Neural crest cell (in vitro differentiated cells): Measurements from ENCODE around the gene DGKD. TPM values are rescaled to one million over a fixed set of nuclear protein-coding genes. Genes with fewer than 3 reads are reported as not detected.

ENCODE experiments used
- DNase-seq: peaks from one replicate; pipeline ENCODE4 v3.0.0; 2021; ENCODE audit warnings: low read depth, mixed read lengths, low spot score
- H3K27ac Mint-ChIP-seq: one replicate; pipeline ENCODE4 v1.8.0; 2021; ENCODE audit warnings: mild to moderate bottlenecking, mixed read lengths; ENCODE audit not compliant: unreplicated experiment
- H3K27me3 Mint-ChIP-seq: 2 replicates; pipeline ENCODE4 v1.8.0; 2021; ENCODE audit warnings: low read depth, mild to moderate bottlenecking, mixed read lengths
- H3K36me3 Mint-ChIP-seq: 2 replicates; pipeline ENCODE4 v1.8.0; 2021; ENCODE audit warnings: low read depth, mild to moderate bottlenecking, mixed read lengths
- H3K4me1 Mint-ChIP-seq: 2 replicates; pipeline ENCODE4 v1.8.0; 2021; ENCODE audit warnings: mixed read lengths
- H3K4me3 Mint-ChIP-seq: one replicate; pipeline ENCODE4 v1.8.0; 2021; ENCODE audit warnings: mild to moderate bottlenecking, mixed read lengths
- H3K9me3 Mint-ChIP-seq: 2 replicates; pipeline ENCODE4 v1.8.0; 2021; ENCODE audit warnings: mixed read lengths
- CTCF ChIP-seq: fragments of 200-600 bp; sonication (generic); conservative IDR thresholded peaks from 2 replicates; pipeline ENCODE4 v1.5.0; 2021; ENCODE audit warnings: antibody characterized with exemption, mild to moderate bottlenecking
- total RNA-seq: library from RNA; stranded (reverse); gene quantifications from 2 replicates; pipeline ENCODE4 v1.2.1, GENCODE V29; 2021

DGKD gene
- total RNA-seq, 1 donor from 2014 or later = 48.7 TPM

- no peaks in the 10 kb centered on the region for H3K9me3 Mint-ChIP-seq
- H3K4me3 Mint-ChIP-seq = no peak overlapping the region
- TF ChIP-seq CTCF = no peak
- H3K36me3 Mint-ChIP-seq = peaks cover 2% of the 10 kb centered on the region
- no peaks in the 10 kb centered on the region for H3K27me3 Mint-ChIP-seq
- no peak for DNase-seq
- H3K4me1 Mint-ChIP-seq = no peaks in the 10 kb centered on the region
- H3K27ac Mint-ChIP-seq = no peak overlapping the region
Measured at GRCh38 chr2:233460726-233461441, 106.6 kb downstream of the DGKD start.

- H3K27me3 Mint-ChIP-seq = no peaks in the 10 kb centered on the region
- H3K27ac Mint-ChIP-seq = peak overlapping the region; percentile 27
- no peaks in the 10 kb centered on the region for H3K4me1 Mint-ChIP-seq
- peaks cover 2% of the 10 kb centered on the region for H3K36me3 Mint-ChIP-seq
- no peak for DNase-seq
- no peak for TF ChIP-seq CTCF
- no peak overlapping the region for H3K4me3 Mint-ChIP-seq
- H3K9me3 Mint-ChIP-seq = no peaks in the 10 kb centered on the region
Measured at GRCh38 chr2:233461481-233461891, 107.2 kb downstream of the DGKD start.

- Mint-ChIP-seq H3K9me3 (no peaks in the 10 kb centered on the region), H3K4me1 (no peaks in the 10 kb centered on the region), H3K27me3 (no peaks in the 10 kb centered on the region), H3K27ac (no peak overlapping the region), H3K36me3 (peaks cover 2% of the 10 kb centered on the region), H3K4me3 (no peak overlapping the region)
- DNase-seq = no peak
- TF ChIP-seq CTCF = no peak
Measured at GRCh38 chr2:233462202-233462785, 108.0 kb downstream of the DGKD start.

- peaks cover 2% of the 10 kb centered on the region for H3K36me3 Mint-ChIP-seq
- no peak for DNase-seq
- TF ChIP-seq CTCF = no peak
- no peaks in the 10 kb centered on the region for H3K4me1 Mint-ChIP-seq
- no peak overlapping the region for H3K27ac Mint-ChIP-seq
- no peaks in the 10 kb centered on the region for H3K27me3 Mint-ChIP-seq
- no peaks in the 10 kb centered on the region for H3K9me3 Mint-ChIP-seq
- H3K4me3 Mint-ChIP-seq = no peak overlapping the region
Measured at GRCh38 chr2:233462826-233463470, 108.7 kb downstream of the DGKD start.

- no peaks in the 10 kb centered on the region for H3K9me3 Mint-ChIP-seq
- no peaks in the 10 kb centered on the region for H3K4me1 Mint-ChIP-seq
- H3K4me3 Mint-ChIP-seq = no peak overlapping the region
- no peak for DNase-seq
- peak overlapping the region; percentile 24 for H3K27ac Mint-ChIP-seq
- H3K27me3 Mint-ChIP-seq = no peaks in the 10 kb centered on the region
- peaks cover 2% of the 10 kb centered on the region for H3K36me3 Mint-ChIP-seq
- TF ChIP-seq CTCF = no peak
Measured at GRCh38 chr2:233463586-233463985, 109.3 kb downstream of the DGKD start.
